Keratinocyte (primary cell): ENCODE measurements around the gene MRPS14. TPM values are rescaled to one million over a fixed set of nuclear protein-coding genes. Genes with fewer than 3 reads are reported as not detected.

ENCODE experiments used
- DNase-seq: peaks from one replicate; pipeline ENCODE4 v3.0.0-alpha.2; 2011; ENCODE audit warnings: low read depth, missing footprints, low spot score
- FAIRE-seq: peaks from 2 replicates; lab custom pipeline; 2011; peaks lifted over from hg19 to GRCh38; lab: Jason Lieb, UNC
- H2AFZ ChIP-seq: 2 replicates; pipeline ENCODE4 v1.6.0; 2012; ENCODE audit warnings: low read length, control low read depth, inconsistent platforms; ENCODE audit not compliant: control insufficient read depth
- H3K27ac ChIP-seq: 2 replicates; pipeline ENCODE4 v1.5.1; 2011; ENCODE audit warnings: low read length; ENCODE audit not compliant: control insufficient read depth, insufficient read depth
- H3K27me3 ChIP-seq: 3 replicates; pipeline ENCODE4 v1.6.0; 2011; ENCODE audit warnings: low read length; ENCODE audit not compliant: control insufficient read depth, insufficient read depth; ENCODE audit errors: extremely low read depth
- H3K36me3 ChIP-seq, 2 experiments: 2 replicates in 1 of 2; 3 replicates in 1 of 2; pipeline ENCODE4 v1.5.1; 2011; ENCODE audit warnings: low read length in 2 of 2, mild to moderate bottlenecking in 1 of 2; ENCODE audit not compliant: control insufficient read depth in 2 of 2, insufficient read depth in 2 of 2; ENCODE audit errors: extremely low read depth in 1 of 2
- H3K4me1 ChIP-seq: 3 replicates; pipeline ENCODE4 v1.5.1; 2011; ENCODE audit warnings: low read length; ENCODE audit not compliant: control insufficient read depth, insufficient read depth; ENCODE audit errors: extremely low read depth
- H3K4me2 ChIP-seq: 3 replicates; pipeline ENCODE4 v1.6.0; 2011; ENCODE audit warnings: low read depth, low read length; ENCODE audit not compliant: control insufficient read depth, insufficient read depth; ENCODE audit errors: extremely low read depth
- H3K4me3 ChIP-seq, 3 experiments: fragments of 200-600 bp in 1 of 3; sonication (generic) in 1 of 3; 2 replicates in 2 of 3; 3 replicates in 1 of 3; pipeline ENCODE4 v1.5.1; 2011 to 2016; ENCODE audit warnings: low read length in 3 of 3, mild to moderate bottlenecking in 3 of 3, control low read depth in 2 of 3, inconsistent platforms in 1 of 3, low read depth in 1 of 3, mixed read lengths in 1 of 3, mixed run types in 1 of 3, moderate library complexity in 1 of 3; ENCODE audit not compliant: control insufficient read depth in 2 of 3, insufficient read depth in 2 of 3; ENCODE audit errors: extremely low read depth in 1 of 3
- H3K79me2 ChIP-seq: 2 replicates; pipeline ENCODE4 v1.6.0; 2012; ENCODE audit warnings: low read length; ENCODE audit not compliant: control insufficient read depth, insufficient read depth
- H3K9ac ChIP-seq: 3 replicates; pipeline ENCODE4 v1.6.0; 2011; ENCODE audit warnings: low read length; ENCODE audit not compliant: control insufficient read depth, insufficient read depth; ENCODE audit errors: extremely low read depth
- H3K9me1 ChIP-seq: 3 replicates; pipeline ENCODE4 v1.6.0; 2011; ENCODE audit warnings: low read length; ENCODE audit not compliant: control insufficient read depth, insufficient read depth; ENCODE audit errors: extremely low read depth
- H3K9me3 ChIP-seq: 2 replicates; pipeline ENCODE4 v1.5.1; 2012; ENCODE audit warnings: low read depth, low read length; ENCODE audit not compliant: control insufficient read depth
- H4K20me1 ChIP-seq: 3 replicates; pipeline ENCODE4 v1.6.0; 2011; ENCODE audit warnings: low read length; ENCODE audit not compliant: control insufficient read depth, insufficient read depth; ENCODE audit errors: extremely low read depth
- EZH2 ChIP-seq: IDR thresholded peaks from one replicate; pipeline ENCODE4 v1.6.1; 2012; ENCODE audit warnings: inconsistent platforms, mild to moderate bottlenecking, low read length, moderate library complexity
- dilution Hi-C: fragments of 300-500 bp; cut with MboI; formaldehyde crosslinking; loops from one replicate; pipeline ENCODE4 v1.7.0; 2020; ENCODE audit warnings: low sequenced_read_pairs; ENCODE audit not compliant: extremely low pct_ligation_motif_present
- polyA plus RNA-seq, 5 experiments: library from polyadenylated mRNA; depleted of rRNA in 3 of 5; stranded (reverse) in 3 of 5; stranded (forward) in 1 of 5; unstranded in 1 of 5; fragments of >200 nt; gene quantifications; 1 replicate in 1 of 5; 2 replicates in 3 of 5; 3 replicates in 1 of 5; pipeline versions ENCODE4 v1.2.1 to v1.2.3, GENCODE V29; 2011 to 2012; ENCODE audit warnings: missing spikeins in 2 of 5, low read depth in 1 of 5, low replicate concordance in 1 of 5
- TF ChIP-seq, protein P1 (sequence below), 3 experiments: IDR thresholded peaks in 1 of 3; conservative IDR thresholded peaks in 1 of 3; optimal IDR thresholded peaks in 1 of 3; 2 replicates in 2 of 3; 3 replicates in 1 of 3; pipeline versions ENCODE3 to v1.5.1; 2011; ENCODE audit warnings: low read length in 3 of 3, mild to moderate bottlenecking in 3 of 3, moderate library complexity in 2 of 3, control low read depth in 1 of 3, inconsistent platforms in 1 of 3; ENCODE audit not compliant: insufficient read depth in 2 of 3; ENCODE audit errors: extremely low read depth in 1 of 3

Gene MRPS14
- polyA plus RNA-seq, 1 donor (not counting 4 experiments of a cell fraction or from before 2014, with no cell fraction given): 35.2 TPM

DNA sequence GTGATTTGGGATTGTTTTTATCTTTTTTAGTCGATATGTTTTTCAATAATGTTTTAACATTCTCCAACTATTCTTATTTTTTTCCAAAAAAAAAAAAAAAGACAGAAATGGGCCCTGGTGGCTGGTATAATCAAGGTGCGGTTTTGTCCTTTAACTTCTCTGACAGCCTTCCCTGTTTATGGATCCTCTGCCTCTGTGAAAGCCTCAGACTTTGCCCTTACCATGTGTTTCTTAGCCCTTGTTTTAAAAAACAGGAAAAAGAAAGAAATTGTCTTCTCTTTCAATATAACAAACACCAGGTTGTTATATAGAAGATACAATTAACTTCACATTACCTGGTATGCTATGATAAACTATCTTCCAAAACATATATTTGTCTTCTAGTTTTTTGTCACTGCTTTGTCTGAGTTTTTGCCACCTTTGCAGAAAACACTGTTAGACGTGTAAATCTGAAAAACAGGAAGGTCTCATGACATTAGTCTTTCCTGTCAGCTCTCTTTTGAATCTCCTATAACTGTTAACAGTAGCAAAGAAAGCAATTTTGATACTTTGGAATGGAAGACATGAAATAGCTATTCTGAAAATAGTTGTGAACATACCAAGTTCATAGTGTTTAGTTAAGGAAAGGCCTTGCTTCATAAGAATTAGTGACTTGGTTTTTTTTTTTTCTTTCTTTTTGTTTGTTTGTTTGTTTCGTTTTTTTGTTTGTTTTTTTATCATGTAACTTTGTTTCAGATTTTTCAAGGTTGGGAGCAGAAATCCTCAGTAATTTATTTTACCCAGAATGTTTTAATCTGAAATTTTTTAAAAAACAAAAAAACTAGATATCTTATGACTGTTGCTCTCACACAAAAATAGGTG lies 55.1 kb downstream of the MRPS14 start:
- Histone ChIP-seq H3K79me2 (no peaks in the 10 kb centered on the region), H3K4me2 (no peak overlapping the region), H3K27me3 (no peaks in the 10 kb centered on the region), H3K9ac (no peak overlapping the region), H3K4me1 (peaks cover 32% of the 10 kb centered on the region), H3K9me3 (no peaks in the 10 kb centered on the region), H2AFZ (no peak overlapping the region), H3K27ac (no peak overlapping the region), H4K20me1 (no peaks in the 10 kb centered on the region), H3K9me1 (no peaks in the 10 kb centered on the region), H3K4me3 (no peak overlapping the region), H3K36me3 (no peaks in the 10 kb centered on the region)
- TF ChIP-seq, protein P1, sequence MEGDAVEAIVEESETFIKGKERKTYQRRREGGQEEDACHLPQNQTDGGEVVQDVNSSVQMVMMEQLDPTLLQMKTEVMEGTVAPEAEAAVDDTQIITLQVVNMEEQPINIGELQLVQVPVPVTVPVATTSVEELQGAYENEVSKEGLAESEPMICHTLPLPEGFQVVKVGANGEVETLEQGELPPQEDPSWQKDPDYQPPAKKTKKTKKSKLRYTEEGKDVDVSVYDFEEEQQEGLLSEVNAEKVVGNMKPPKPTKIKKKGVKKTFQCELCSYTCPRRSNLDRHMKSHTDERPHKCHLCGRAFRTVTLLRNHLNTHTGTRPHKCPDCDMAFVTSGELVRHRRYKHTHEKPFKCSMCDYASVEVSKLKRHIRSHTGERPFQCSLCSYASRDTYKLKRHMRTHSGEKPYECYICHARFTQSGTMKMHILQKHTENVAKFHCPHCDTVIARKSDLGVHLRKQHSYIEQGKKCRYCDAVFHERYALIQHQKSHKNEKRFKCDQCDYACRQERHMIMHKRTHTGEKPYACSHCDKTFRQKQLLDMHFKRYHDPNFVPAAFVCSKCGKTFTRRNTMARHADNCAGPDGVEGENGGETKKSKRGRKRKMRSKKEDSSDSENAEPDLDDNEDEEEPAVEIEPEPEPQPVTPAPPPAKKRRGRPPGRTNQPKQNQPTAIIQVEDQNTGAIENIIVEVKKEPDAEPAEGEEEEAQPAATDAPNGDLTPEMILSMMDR (optimal IDR thresholded peaks at IDR 0.05 in 1 of 3, IDR thresholded peaks at IDR 0.05 in 1 of 3, conservative IDR thresholded peaks at IDR 0.05 in 1 of 3; ENCODE audit: extremely low read depth in 1 of 3, insufficient read depth in 2 of 3, low read length in 3 of 3): no peak
- no peak for TF ChIP-seq EZH2
- dilution Hi-C loops: no loop called here
- DNase-seq (no peak), FAIRE-seq (no peak)

DNA sequence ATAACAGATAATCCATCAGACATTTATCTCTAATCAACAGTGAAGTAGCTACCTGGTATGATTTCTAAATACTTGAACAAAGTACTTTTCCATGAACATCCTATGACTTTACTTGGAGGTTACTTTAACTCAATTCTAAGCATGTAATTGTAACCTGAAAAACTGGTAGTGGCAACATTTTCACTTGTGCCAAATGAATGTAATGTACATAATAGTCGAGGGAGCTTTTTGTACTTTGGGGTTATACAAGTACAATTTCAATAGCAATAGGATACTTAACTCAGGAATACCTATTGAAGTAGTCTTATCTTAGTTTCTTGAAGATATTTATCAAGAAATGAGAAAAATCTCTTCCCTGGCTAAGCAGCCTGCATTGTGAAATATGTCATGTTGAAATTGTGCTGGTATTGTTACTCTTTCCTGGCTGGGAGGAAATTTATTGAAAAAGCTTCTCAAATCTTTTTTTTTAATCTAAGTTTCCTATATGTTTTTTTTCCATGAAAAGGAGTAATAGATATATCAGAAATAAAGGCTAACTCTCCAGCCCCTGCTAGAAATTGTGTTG lies 57.1 kb downstream of the MRPS14 start:
- Histone ChIP-seq H3K27me3 (no peaks in the 10 kb centered on the region), H2AFZ (no peak overlapping the region), H3K9ac (no peak overlapping the region), H3K36me3 (no peaks in the 10 kb centered on the region), H3K9me3 (no peaks in the 10 kb centered on the region), H3K4me3 (no peak overlapping the region), H3K4me1 (peaks cover 29% of the 10 kb centered on the region), H3K4me2 (peak overlapping the region; percentile 63), H3K79me2 (no peaks in the 10 kb centered on the region), H4K20me1 (no peaks in the 10 kb centered on the region), H3K9me1 (no peaks in the 10 kb centered on the region), H3K27ac (no peak overlapping the region)
- dilution Hi-C loops: no loop called here
- no peak for DNase-seq
- TF ChIP-seq, protein P1 (optimal IDR thresholded peaks at IDR 0.05 in 1 of 3, IDR thresholded peaks at IDR 0.05 in 1 of 3, conservative IDR thresholded peaks at IDR 0.05 in 1 of 3; ENCODE audit: extremely low read depth in 1 of 3, insufficient read depth in 2 of 3, low read length in 3 of 3): no peak
- TF ChIP-seq EZH2: no peak
- no peak for FAIRE-seq
